Stimulated activated CD4-positive, alpha-beta T cell treated with anti-CD3 and anti-CD28 coated beads, Interleukin-4, amount 100 ng/mL, for 1 hour (primary cell): ENCODE measurements around the gene CFAP299.

Experiments
- DNase-seq: peaks from one replicate; pipeline ENCODE4 v3.0.0-alpha.2; 2020

CFAP299 gene

DNA sequence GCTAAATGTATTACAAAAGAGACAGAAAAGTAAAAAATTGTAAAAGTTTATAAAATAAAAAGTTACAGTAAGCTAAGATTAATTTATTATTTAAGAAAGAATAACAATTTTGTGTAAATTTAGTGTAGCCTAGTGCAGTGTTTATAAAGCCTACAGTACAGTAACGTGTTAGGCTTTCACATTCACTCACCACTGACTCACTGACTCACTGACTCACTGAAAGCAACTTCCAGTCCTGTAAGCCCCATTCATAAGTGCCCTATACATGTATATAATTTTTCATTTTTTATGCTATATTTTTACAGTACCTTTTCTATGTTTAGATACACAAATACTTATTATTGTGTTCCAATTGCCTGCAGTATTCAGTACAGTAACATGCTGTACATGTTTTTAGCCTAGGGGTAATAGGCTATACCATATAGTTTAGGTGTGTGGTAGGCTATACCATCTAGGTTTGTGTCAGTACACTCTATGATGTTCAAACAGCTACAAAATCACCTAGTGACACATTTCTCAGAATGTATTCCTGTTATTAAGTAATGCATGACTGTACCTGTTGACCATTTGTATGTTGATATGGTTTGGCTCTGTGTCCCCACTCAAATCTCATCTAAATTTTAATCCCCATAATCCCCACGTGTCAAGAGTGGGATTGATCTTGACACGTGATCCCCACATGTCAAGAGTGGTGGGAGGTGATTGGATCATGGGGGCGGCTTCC is 57.9 kb downstream of the CFAP299 start:
- no peak for DNase-seq

DNA sequence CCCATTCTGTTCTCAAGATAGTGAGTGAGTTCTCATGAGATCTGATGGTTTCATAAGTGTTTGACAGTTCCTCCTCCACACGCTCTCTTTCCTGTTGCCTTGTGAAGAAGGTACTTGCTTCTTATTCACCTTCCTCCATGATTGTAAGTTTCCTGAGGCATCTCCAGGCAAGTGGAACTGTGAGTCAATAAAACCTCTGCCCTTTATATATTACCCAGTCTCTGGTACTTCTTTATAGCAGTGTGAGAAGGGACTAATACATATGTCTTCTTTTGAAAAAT is 58.4 kb downstream of the CFAP299 start:
- DNase-seq = no peak

DNA sequence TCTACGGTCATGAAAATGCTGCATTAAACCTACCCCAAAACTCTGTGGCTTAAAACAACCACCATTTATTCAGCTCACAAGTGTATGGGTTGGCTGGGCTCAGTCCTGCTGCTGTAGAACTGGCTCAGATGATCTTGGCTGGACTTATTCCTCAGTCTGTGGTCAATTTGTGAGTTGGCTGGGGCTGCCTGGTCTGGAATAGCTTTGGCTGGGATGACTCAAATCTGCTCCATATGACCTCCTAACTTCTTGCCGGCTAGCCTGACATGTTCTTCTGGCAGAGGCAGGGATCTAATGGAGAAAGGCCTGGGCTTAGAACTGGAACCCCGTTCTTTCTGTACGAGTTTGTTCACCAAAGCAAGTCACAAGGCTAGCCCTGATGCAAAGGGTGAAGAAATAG is 71.7 kb downstream of the CFAP299 start:
- DNase-seq = no peak

DNA sequence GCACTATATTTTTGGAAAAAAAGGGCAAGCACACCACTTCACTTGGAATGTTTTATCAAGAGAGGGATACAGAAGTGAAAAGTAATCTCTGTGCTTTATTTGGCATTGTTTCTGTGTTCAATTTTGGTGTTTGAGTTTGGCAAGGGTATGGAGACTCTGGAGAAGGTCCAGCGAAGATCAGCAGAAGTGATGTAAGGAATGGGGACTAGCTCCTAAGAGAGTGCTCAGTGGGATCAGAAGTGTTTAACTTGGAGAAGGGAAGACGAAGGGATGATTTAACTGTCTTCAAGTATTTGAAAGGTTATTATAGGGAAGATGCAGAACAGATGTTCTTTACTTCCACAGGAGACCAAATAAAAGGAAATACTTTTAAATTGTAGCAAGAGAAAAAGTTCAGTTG is 74.3 kb downstream of the CFAP299 start:
- DNase-seq = no peak

DNA sequence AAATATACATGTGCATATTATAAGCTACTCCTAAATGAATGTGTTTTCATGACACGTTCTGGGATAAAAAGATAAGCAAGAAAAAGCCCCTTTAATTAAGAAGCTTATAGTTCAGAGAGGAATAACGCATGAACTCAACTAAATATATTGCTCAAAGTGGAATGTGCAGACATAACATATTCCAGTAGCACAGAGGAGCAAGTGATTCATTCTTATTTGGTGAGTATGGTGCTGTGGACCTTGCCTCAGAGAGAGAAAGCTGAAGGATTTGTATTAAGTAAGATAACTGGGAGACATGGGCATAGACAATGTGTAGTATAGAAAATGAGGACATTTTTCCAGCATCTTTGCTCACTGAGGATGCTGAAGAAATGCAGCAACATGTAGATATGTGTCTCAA is 76.8 kb downstream of the CFAP299 start:
- DNase-seq = no peak

DNA sequence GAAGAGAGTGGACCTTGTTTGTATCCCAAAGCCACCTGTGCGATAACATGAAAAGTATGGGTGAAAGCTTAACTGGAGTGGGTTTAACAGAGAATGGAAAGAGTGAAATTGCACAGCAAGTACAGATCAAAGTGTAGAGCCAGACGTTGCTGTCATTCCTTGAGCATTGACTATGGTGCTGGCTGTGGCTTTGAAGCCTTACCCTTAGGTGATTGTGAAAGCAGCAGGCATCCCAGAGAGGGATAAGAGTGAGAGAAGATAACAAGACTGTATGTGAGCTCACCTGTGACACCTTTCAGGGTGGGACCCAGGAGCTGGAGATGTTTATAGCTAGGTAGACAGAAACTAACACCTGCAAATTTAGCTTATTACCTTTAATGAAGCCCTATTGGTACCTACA is 77.6 kb downstream of the CFAP299 start:
- no peak for DNase-seq

DNA sequence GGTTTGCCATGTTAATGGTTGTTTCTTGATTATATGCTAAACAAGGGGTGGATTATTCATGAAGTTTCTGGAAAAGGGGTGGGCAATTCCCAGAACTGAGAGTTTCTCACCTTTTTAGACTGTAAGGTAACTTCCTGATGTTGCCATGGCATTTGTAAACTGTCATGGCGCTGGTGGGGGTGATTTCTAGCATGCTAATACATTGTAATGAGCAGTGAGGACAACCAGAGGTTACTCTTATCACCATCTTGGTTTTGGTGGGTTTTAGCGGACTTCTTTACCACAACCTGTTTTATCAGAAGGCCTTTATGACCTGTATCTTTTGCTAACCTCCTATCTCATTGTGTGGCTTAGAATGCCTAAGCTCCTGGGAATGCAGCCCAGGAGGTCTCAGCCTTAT is 81.5 kb downstream of the CFAP299 start:
- DNase-seq = no peak

DNA sequence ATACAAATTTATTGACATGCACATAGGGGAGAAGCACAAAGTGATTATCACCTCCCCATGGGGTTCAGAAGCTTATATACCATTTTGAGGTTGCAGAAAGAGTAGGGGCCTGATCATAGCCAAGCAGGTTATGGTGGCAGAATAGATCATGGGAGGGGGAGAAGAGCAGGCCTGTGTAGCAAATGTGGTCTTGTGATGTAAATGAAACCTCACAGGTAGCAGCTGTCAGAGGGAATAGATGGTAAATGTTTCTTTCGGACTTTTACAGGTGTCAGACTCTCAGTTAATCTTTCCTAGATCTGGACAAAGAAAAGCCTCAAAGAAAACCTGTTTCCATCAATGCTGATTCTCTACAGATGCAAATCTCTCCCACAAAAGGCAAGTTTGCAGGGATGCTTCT is 84.4 kb downstream of the CFAP299 start:
- DNase-seq = no peak

DNA sequence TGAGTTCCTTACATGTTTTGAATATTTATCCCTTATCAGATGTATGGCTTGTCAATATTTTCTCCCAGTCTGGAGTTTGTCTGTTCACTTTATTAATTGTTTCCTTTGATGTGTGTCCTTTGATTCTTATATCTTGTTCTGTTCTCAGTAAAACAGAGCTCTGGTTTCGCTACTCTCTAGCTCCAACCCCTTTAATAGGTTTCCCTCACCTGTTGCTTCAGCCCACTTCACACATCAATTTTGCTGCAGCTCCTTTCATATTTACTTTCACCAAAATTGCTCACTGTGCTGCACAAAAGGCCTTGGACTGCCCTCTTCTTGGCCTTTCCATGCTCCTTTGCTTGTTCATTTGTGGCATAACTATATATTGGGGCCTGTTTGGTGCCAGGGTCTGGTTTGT is 85.1 kb downstream of the CFAP299 start:
- DNase-seq = no peak

DNA sequence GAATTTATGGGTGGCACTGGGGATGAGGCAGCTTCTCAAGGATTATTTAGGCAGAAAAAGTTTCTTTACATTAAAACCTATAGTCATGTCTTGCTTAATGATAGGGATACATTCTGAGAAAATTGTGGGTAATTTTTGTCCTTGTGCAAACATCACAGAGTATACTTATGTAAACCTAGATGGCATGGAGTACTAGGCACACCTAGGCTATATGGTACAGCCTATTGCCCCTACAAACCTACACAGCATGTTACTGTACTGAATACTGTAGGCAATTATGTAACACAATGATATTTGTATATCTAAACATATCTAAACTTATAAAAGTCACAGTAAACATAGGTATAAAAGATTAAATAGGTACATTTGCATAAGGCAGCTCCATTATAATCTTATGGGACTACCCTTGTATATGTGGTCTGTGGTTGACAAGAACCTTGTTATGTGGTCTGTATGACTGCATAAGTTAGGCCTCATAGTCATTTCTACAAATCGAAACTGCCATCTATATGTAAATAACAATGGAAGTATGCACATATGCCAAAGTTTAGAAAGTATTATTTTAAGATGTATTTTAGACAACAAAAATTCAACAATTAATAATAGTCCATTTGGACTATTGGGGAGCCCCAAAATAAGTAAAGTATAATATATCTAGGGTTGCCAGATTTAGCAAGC is 87.3 kb downstream of the CFAP299 start:
- DNase-seq = no peak

DNA sequence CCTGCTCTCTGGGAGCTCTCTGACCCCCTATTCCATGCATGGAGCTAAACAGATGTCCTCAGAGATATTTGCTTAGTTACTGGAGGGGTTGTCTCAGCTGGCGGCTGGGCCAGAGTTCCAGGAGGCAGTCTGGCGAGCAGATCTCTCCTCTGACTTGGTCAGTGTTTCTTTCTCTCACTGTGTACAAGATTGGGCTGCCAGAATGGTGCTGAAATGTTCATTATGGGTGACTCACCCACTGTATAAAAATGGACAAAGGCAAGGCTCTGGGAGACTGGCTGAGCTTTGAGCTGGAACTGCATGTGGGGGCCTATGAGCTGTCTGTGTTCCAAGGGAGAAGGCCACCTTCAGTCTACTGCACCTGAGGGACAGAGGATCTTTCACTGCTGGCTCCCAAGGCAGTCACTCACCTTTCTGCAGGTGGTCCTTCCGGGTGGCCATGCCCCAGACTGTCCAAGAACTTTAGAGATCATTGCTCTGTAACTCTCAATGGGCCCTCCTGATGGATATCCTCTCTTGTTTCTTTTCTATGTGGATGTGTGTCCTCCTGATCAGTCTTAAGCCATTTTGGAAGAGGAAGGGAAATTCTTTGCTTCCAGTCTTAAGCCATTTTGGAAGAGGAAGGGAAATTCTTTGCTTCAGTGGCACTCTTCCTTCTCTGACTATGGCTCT is 88.2 kb downstream of the CFAP299 start:
- DNase-seq = no peak

DNA sequence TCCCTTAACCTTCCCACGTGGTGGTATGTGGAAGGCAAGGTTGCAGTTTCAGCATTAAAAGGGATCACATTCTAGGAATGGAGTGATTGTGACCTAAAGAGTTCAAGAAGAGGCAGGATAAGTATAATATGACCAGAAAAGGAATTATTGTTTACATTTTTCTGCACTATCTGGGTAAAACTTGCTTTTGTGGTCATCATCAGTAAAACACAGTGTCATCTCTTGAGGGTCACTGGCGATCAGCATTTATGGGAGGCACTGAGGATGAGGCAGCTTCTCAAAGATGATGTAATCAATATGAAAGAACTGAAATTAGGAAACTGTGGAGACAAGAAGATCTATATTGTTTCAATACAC is 88.7 kb downstream of the CFAP299 start:
- no peak for DNase-seq

DNA sequence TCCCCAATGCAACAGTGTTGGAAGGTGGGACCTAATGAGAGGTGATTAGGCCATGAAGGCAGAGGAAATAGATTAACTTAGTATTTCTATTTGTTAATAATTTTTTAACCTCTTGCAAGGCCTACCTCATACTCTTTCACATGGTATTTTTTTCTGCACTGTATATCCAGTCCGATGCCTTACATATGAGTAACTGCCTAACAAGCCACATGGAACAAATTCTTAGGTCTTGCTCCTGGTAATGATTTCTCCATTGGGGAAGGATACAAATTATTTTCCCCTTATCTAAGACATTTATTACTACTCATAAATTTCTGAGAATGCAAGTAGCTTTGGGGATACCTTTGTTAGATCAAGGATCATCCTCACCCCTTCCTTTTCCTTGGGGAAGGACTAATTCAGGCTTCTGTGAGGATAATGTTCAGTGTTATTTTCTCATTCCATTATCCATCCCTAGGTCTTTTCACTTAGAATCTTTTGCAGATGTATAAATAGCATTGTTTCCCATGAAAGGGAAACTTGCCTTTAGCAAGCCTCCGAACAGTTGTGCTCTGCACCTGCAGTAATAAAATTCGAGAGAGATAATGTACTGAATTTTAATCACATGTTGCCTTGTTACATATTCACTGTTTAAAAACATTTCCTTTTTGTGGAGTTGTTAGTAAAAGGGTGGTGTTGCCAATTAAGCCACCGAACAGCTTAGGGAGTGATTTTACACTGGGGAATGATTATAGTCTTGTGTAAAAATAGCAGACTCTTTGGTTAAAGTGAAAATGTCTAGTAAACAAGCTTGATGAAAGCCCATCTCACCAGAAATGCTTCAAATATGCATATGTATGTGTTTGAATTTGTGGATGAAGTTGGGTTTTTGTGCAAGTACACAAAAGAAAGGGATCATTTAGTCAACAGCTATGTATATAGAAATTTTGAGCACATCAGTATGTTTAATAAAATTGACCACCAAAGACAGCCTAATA is 89.9 kb downstream of the CFAP299 start:
- no peak for DNase-seq

DNA sequence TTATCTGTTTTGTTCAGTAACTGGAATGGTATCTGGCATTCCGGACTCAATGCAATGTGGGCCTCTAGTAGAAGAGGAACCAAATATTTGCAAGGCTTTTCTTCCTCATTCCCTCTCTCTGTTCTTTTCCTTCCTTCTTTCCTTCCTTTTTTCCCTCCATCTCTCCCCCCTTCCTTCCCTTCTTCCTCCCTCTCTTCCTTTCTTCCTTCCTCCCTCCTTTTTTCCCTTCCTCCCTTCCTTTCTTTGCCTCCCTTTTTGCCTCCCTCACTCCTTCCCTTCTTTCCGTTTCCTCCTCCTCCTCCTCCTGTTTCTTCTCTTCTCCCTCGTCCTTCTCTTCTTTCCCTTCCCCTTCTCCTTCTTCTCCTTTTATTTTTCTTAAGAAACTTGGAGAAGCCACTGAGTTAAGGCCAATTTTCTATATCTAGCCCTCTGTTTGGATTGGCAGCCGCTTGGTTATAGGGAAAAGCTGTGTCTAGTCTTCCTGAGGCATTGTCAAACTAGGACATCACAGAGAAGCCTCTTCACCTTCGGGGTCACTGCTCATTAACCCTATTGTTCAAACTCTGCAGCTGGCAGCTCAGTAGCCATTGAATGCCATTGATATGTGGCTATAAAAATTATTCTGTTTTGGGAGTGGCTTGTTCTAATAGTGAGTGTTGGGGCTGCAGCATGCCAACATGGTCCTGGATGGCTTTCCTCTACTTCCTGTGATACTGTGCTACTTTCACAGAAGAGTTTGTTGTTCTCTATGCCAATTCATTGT is 95.9 kb downstream of the CFAP299 start:
- DNase-seq = no peak

DNA sequence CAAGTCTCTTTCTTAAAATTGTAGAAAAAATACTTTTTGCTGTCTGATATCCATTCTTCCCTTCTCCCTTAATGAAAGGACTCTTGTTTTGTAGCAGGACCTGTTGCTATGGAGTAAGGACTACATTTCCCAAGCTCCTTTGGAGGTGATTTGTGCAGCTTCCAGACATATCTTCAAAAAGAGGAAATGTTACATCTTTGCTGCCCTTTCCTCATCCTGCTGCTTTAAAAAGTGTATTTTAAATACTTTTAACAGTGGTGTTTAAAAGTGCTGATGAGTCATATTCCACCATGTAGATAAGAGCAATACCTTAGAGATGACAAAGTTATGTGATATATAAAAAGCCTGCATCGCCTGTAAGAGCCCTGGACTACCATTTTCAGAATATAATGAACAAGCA is 98.7 kb downstream of the CFAP299 start:
- DNase-seq = no peak

DNA sequence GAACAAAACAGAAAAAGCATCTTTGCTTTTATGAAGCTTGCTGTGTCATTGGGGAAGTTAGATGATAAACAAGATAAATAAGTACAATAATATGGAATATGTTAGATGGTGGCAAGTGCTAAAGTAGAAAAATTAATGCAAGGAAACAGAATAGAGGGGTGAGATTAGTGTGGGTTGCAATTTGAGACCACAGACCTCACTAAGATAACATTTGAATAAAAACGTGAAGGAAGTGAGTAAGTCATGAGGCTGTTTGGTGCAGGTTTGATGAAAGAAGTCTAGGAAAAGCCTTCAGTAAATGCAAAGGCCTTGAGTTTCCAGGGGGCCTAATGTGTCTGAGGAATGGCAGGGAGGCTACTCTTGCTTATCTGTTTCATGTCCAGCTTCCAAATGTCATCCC is 102.5 kb downstream of the CFAP299 start:
- no peak for DNase-seq

DNA sequence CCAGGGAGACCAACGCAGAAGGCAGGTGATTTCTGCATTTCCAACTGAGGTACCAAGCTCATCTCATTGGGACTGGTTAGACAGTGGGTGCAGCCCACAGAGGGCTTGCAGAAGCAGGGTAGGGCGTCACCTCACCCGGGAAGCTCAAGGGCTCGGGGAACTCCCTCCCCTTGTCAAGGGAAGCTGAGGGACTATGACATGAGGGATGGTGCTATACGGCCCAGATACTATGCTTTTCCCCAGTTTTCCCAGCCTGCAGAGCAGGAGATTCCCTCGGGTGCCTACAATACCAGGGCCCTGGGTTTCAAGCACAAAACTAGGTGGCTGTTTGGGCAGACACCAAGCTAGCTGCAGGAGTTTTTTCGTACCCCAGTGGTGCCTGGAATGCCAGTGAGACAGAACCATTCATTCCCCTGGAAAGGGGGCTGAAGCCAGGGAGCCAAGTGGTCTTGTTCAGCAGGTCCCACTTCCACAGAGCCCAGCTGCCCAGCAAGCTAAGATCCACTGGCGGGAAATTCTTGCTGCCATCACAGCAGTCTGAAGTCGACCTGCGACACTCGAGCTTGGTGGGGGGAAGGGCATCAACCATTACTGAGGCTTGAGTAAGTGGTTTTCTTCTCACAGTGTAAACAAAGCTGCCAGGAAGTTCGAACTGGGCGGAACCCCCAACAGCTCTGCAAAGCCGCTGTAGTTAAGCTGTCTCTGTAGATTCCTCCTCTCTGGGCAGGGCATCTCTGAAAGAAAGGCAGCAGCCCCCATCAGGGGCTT is 103.9 kb downstream of the CFAP299 start:
- DNase-seq = peak; percentile 3

DNA sequence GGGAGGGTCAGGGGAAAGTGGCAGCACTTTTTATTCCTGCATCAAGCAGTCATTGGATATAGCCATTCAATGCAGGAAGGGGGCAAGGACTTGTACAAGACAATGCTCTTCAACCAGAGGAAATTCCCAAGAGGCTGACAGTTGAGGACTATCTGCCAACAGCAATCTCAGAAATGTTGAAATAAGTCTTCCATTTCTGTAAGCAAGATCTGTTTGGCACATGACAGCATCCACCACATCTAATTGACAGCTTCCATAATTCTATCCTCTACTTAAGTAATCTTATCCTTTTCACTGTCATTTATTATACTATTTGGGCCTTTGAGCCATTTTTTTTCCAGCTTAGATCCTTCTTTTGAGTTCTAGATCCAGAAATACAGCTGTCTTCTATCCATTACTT is 110.7 kb downstream of the CFAP299 start:
- no peak for DNase-seq

DNA sequence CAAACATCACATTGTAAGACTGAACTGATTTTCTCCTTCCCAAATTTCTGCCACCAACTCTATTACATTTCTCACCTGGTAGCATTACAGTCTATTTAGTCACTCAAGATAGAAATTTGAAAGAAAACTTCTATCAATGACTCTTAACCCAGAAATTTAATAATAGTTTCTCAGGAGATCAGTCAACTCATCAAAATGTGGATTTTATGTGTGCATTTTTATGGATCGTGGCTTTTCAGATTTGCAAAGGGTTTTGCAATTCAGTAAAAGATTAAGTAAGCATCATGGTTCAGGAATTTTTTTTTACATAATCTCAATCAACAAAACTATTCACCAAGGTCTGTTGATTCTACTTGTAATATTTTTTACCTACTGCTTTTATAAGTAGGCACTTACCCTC is 111.1 kb downstream of the CFAP299 start:
- no peak for DNase-seq

DNA sequence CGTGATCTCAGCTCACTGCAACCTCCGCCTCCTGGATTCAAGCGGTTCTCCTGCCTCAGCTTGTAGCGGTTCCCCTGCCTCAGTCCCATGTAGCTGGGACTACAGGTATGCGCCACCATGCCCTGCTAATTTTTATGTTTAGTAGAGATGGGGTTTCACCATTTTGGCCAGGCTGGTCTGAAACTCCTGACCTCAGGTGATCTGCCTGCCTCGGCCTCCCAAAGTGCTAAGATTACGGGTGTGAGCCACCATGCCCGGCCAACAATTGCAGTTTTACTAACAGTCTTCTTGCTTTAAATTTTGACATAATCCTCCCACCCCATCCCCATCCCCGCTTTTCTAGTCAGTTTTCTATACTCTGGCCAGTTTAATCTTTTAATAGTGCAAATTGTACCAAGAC is 112.0 kb downstream of the CFAP299 start:
- no peak for DNase-seq

DNA sequence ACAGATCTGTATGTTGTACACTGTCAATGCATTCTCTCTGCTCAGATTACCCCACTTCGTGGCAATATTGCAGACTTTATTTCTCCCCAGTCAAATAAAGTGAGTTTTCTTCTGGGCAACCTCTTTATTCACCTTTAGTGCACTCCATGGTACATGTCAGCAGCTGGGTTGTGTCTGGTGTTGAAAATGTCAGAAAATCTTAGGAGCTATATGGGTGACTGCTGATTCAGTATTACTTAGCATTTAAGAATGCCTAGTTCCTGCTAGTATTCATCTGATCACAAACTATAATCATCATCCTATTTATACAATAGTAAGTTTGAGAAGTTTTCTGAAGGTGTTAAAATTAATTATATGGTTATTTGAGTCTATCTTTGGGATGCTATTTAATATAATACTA is 112.5 kb downstream of the CFAP299 start:
- no peak for DNase-seq

DNA sequence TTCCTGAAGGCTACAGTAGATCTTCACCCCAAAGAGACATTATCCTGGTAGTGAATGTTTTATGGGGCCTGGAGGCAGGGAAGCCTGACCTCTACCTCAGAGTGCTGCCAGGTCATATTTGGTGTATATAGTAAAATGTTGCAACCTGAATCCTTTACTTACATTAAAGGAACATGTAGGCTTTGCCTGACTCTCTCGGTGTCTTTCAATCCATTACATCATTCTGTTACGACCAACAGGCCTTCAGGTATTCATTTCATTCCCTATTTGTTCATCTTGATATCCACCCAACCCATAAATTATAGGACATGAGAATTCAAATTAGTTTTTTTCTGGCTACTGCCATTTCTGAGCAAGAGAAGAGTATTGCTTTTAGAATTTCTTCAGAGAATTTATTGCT is 116.5 kb downstream of the CFAP299 start:
- no peak for DNase-seq
